NCI-H226 (cell line): ENCODE measurements around the gene IGLL5.
"Not testable (repeated sequence)": the region's sequence is repeated elsewhere in the genome, so short reads cannot be mapped to it uniquely, and the experiment has no call there.

Experiments
- DNase-seq: peaks from one replicate; pipeline ENCODE4 v3.0.0-alpha.2; 2015

IGLL5 gene

GRCh38 chr22:22902247-22903001, 14.8 kb downstream of the IGLL5 start:
- no peak for DNase-seq

GRCh38 chr22:22903355-22903777, 15.8 kb downstream of the IGLL5 start:
- no peak for DNase-seq

GRCh38 chr22:22903781-22904192, 16.2 kb downstream of the IGLL5 start:
- DNase-seq: not testable (repeated sequence)

GRCh38 chr22:22904736-22905135, 17.1 kb downstream of the IGLL5 start:
- DNase-seq: not testable (repeated sequence)

- DNase-seq: not testable (repeated sequence)
Measured at GRCh38 chr22:22906391-22906790, 18.8 kb downstream of the IGLL5 start.

- no peak for DNase-seq
Measured at GRCh38 chr22:22906907-22907550, 19.4 kb downstream of the IGLL5 start.

- DNase-seq: no peak
Measured at GRCh38 chr22:22907551-22908494, 20.2 kb downstream of the IGLL5 start.

- DNase-seq: no peak
Measured at GRCh38 chr22:22908495-22908861, 20.9 kb downstream of the IGLL5 start.

GRCh38 chr22:22908941-22909604, 21.5 kb downstream of the IGLL5 start:
- DNase-seq: no peak

- DNase-seq: no peak
Measured at GRCh38 chr22:22909605-22910271, 22.1 kb downstream of the IGLL5 start.

GRCh38 chr22:22910272-22911240, 22.9 kb downstream of the IGLL5 start:
- no peak for DNase-seq

- DNase-seq: no peak
Measured at GRCh38 chr22:22911327-22912134, 23.9 kb downstream of the IGLL5 start.

GRCh38 chr22:22912135-22912987, 24.7 kb downstream of the IGLL5 start:
- DNase-seq: no peak

- no peak for DNase-seq
Measured at GRCh38 chr22:22912988-22913253, 25.3 kb downstream of the IGLL5 start.

GRCh38 chr22:22913989-22914388, 26.4 kb downstream of the IGLL5 start:
- no peak for DNase-seq

GRCh38 chr22:22914726-22915669, 27.4 kb downstream of the IGLL5 start:
- DNase-seq: no peak

GRCh38 chr22:22915670-22916035, 28.0 kb downstream of the IGLL5 start:
- DNase-seq: no peak
